DND-41 (cell line): Measurements from ENCODE around the gene COPE.

Experiments
- ATAC-seq: fragments of 200-7000 bp; cut with Tn5 transposase; 3 replicates; pipeline ENCODE4 v1.9.1; 2021; ENCODE audit warnings: low read depth; ENCODE audit not compliant: insufficient read depth
- DNase-seq: peaks from one replicate; pipeline ENCODE4 v3.0.0-alpha.2; 2020
- H2AFZ ChIP-seq: 2 replicates; pipeline ENCODE4 v1.6.0; 2012; ENCODE audit warnings: low read depth, low read length
- H3K27ac ChIP-seq: 2 replicates; pipeline ENCODE4 v1.5.1; 2012; ENCODE audit warnings: low read length, inconsistent platforms
- H3K27me3 ChIP-seq: fragments of 200-600 bp; sonication (generic); 2 replicates; pipeline ENCODE4 v1.6.0; 2012; ENCODE audit warnings: low read length, mild to moderate bottlenecking, inconsistent platforms; ENCODE audit not compliant: insufficient read depth, poor library complexity
- H3K36me3 ChIP-seq: 2 replicates; pipeline ENCODE4 v1.5.1; 2012; ENCODE audit warnings: low read length, inconsistent platforms; ENCODE audit not compliant: insufficient read depth
- H3K4me1 ChIP-seq: 2 replicates; pipeline ENCODE4 v1.5.1; 2012; ENCODE audit warnings: mild to moderate bottlenecking, low read length; ENCODE audit not compliant: insufficient read depth
- H3K4me2 ChIP-seq: 2 replicates; pipeline ENCODE4 v1.6.0; 2012; ENCODE audit warnings: mild to moderate bottlenecking, moderate library complexity, low read length, inconsistent platforms; ENCODE audit not compliant: insufficient read depth
- H3K4me3 ChIP-seq, 2 experiments: fragments of 200-600 bp in 1 of 2; shearing (Covaris generic) in 1 of 2; 2 replicates each; pipeline ENCODE4 v1.5.1; 2012 to 2016; ENCODE audit warnings: inconsistent platforms in 2 of 2, low read length in 2 of 2, mild to moderate bottlenecking in 2 of 2, low read depth in 1 of 2, moderate library complexity in 1 of 2
- H3K79me2 ChIP-seq: 2 replicates; pipeline ENCODE4 v1.6.0; 2012; ENCODE audit warnings: low read length, inconsistent platforms; ENCODE audit not compliant: insufficient read depth
- H3K9ac ChIP-seq: 2 replicates; pipeline ENCODE4 v1.6.0; 2012; ENCODE audit warnings: low read depth, mild to moderate bottlenecking, inconsistent platforms, low read length, moderate library complexity
- H3K9me3 ChIP-seq: 2 replicates; pipeline ENCODE4 v1.5.1; 2012; ENCODE audit warnings: low read length, moderate library complexity, mild to moderate bottlenecking, inconsistent platforms; ENCODE audit not compliant: insufficient read depth, severe bottlenecking
- H4K20me1 ChIP-seq: 2 replicates; pipeline ENCODE4 v1.6.0; 2012; ENCODE audit warnings: low read length; ENCODE audit not compliant: insufficient read depth
- CTCF ChIP-seq: IDR thresholded peaks from 2 replicates; pipeline ENCODE4 v1.5.1; 2012; ENCODE audit warnings: borderline replicate concordance, low read length, moderate library complexity, mild to moderate bottlenecking; ENCODE audit not compliant: poor library complexity, severe bottlenecking; ENCODE audit errors: extremely low read depth
- EZH2 ChIP-seq: IDR thresholded peaks from 3 replicates; pipeline ENCODE4 v1.6.1; 2012; ENCODE audit warnings: borderline replicate concordance, low read depth, mild to moderate bottlenecking, moderate library complexity, low read length, inconsistent platforms; ENCODE audit not compliant: severe bottlenecking

Gene COPE

DNA sequence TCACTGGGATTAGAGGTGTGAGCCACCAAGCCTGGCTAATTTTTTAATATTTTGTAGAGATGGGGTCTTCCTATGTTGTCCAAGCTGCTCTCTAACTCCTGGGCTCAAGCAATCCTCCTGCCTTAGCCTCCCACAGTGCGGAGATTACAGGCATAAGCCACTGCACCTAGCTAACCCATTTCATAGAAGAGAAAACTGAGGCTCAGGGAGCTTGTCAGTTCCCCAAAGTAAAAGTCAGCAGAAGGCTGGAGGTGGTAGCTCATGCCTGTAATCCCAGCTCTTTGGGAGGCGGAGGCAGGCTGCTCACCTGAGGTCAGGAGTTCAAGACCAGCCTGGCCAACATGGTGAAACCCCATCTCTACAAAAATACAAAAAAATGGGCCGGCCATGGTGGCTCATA lies 30.7 kb upstream of the COPE start:
- H3K36me3 ChIP-seq: no peaks in the 10 kb centered on the region
- H3K4me1 ChIP-seq: no peaks in the 10 kb centered on the region
- H2AFZ ChIP-seq: no peak overlapping the region
- H3K27me3 ChIP-seq: no peaks in the 10 kb centered on the region
- no peak overlapping the region for H3K4me3 ChIP-seq
- TF ChIP-seq CTCF (no peak), EZH2 (no peak)
- DNase-seq (no peak), ATAC-seq (no peak)
- H3K27ac ChIP-seq: no peak overlapping the region
- no peak overlapping the region for H3K4me2 ChIP-seq
- no peak overlapping the region for H3K9ac ChIP-seq
- no peaks in the 10 kb centered on the region for H4K20me1 ChIP-seq
- H3K9me3 ChIP-seq: no peaks in the 10 kb centered on the region
- H3K79me2 ChIP-seq: no peaks in the 10 kb centered on the region

DNA sequence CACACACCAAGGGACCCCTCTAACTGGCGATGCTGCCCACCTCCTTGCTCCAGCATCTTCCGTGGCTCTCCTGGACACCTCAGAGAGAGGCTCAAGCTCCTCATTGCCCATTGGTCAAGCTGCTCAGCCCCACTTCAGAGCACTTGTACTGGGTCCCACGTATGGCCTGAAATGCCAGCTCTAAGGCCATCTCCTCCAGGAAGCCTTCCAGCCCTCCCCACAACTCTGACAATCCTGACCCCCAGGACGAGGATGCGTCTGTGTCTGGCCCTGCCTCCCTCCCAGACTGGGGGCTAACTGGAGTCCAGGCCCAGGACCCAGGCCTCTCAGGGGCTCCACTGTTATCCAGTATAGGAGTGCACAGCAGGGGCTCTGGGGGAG lies 29.8 kb upstream of the COPE start:
- DNase-seq (no peak), ATAC-seq (no peak)
- Histone ChIP-seq H3K4me3 (no peak overlapping the region), H3K9ac (no peak overlapping the region), H3K36me3 (no peaks in the 10 kb centered on the region), H3K27me3 (no peaks in the 10 kb centered on the region), H3K4me2 (no peak overlapping the region), H3K79me2 (no peaks in the 10 kb centered on the region), H4K20me1 (no peaks in the 10 kb centered on the region), H3K27ac (no peak overlapping the region), H3K9me3 (no peaks in the 10 kb centered on the region), H3K4me1 (no peaks in the 10 kb centered on the region), H2AFZ (no peak overlapping the region)
- TF ChIP-seq CTCF (no peak), EZH2 (no peak)

GRCh38 chr19:18948075-18948975 lies 29.1 kb upstream of the COPE start:
- Histone ChIP-seq H4K20me1 (no peaks in the 10 kb centered on the region), H3K4me1 (no peaks in the 10 kb centered on the region), H3K27me3 (no peaks in the 10 kb centered on the region), H3K36me3 (no peaks in the 10 kb centered on the region), H3K4me2 (no peak overlapping the region), H3K27ac (no peak overlapping the region), H2AFZ (no peak overlapping the region), H3K9ac (no peak overlapping the region), H3K79me2 (no peaks in the 10 kb centered on the region), H3K9me3 (no peaks in the 10 kb centered on the region), H3K4me3 (no peak overlapping the region)
- DNase-seq (no peak), ATAC-seq (no peak)
- no peak for TF ChIP-seq CTCF
- no peak for TF ChIP-seq EZH2
